Neural progenitor cell (in vitro differentiated cells): Measurements from ENCODE around the gene APELA. TPM values are rescaled to one million over a fixed set of nuclear protein-coding genes. Genes with fewer than 3 reads are reported as not detected.

Experiments
- DNase-seq: peaks from one replicate; pipeline ENCODE4 v3.0.0-alpha.2; 2016; ENCODE audit warnings: low spot score
- H2AFZ ChIP-seq: fragments of 200-600 bp; sonication (generic); replicated peaks from 2 replicates; pipeline ENCODE4 v1.6.1; 2016; ENCODE audit warnings: antibody characterized with exemption
- H3F3A ChIP-seq: fragments of 200-600 bp; sonication (generic); 2 replicates; pipeline ENCODE4 v1.6.1; 2016; ENCODE audit warnings: antibody characterized with exemption, low read depth
- H3K27ac ChIP-seq: fragments of 200-600 bp; sonication (generic); 2 replicates; pipeline ENCODE4 v1.5.1; 2016; ENCODE audit warnings: mild to moderate bottlenecking
- H3K27me3 ChIP-seq: fragments of 200-600 bp; sonication (generic); 2 replicates; pipeline ENCODE4 v1.6.1; 2016; ENCODE audit warnings: mild to moderate bottlenecking, moderate library complexity
- H3K36me3 ChIP-seq: fragments of 200-600 bp; sonication (generic); 2 replicates; pipeline ENCODE4 v1.5.1; 2016
- H3K4me1 ChIP-seq: fragments of 200-600 bp; sonication (generic); 2 replicates; pipeline ENCODE4 v1.6.1; 2016; ENCODE audit warnings: mixed run types
- H3K4me2 ChIP-seq: fragments of 200-600 bp; sonication (generic); 2 replicates; pipeline ENCODE4 v1.6.1; 2016
- H3K4me3 ChIP-seq: fragments of 200-600 bp; sonication (generic); 2 replicates; pipeline ENCODE4 v1.5.1; 2016
- H3K79me2 ChIP-seq: fragments of 200-600 bp; sonication (generic); 2 replicates; pipeline ENCODE4 v1.6.1; 2016; ENCODE audit warnings: low read depth
- H3K9ac ChIP-seq: fragments of 200-600 bp; sonication (generic); 2 replicates; pipeline ENCODE4 v1.6.1; 2016
- H3K9me3 ChIP-seq: fragments of 200-600 bp; sonication (generic); 2 replicates; pipeline ENCODE4 v1.5.1; 2016; ENCODE audit warnings: low read depth
- H4K20me1 ChIP-seq: fragments of 200-600 bp; sonication (generic); 2 replicates; pipeline ENCODE4 v1.6.1; 2016; ENCODE audit warnings: low read depth
- H3K27ac Mint-ChIP-seq: 3 replicates; pipeline ENCODE4 v1.8.0; 2021; ENCODE audit warnings: mixed read lengths
- H3K27me3 Mint-ChIP-seq: 2 replicates; pipeline ENCODE4 v1.8.0; 2022; ENCODE audit warnings: low read depth, mild to moderate bottlenecking, inconsistent platforms, moderate library complexity, mixed read lengths; ENCODE audit not compliant: insufficient read depth
- H3K36me3 Mint-ChIP-seq: 3 replicates; pipeline ENCODE4 v1.8.0; 2021; ENCODE audit warnings: mixed read lengths
- H3K4me1 Mint-ChIP-seq: 3 replicates; pipeline ENCODE4 v1.8.0; 2021; ENCODE audit warnings: mixed read lengths
- H3K4me3 Mint-ChIP-seq: 3 replicates; pipeline ENCODE4 v1.8.0; 2021; ENCODE audit warnings: mild to moderate bottlenecking, moderate library complexity, mixed read lengths
- H3K9me3 Mint-ChIP-seq: 3 replicates; pipeline ENCODE4 v1.8.0; 2020; ENCODE audit warnings: mixed read lengths
- EZH2 ChIP-seq: fragments of 200-600 bp; sonication (generic); IDR thresholded peaks from 2 replicates; pipeline ENCODE4 v1.6.1; 2017; ENCODE audit warnings: antibody characterized with exemption, mild to moderate bottlenecking, moderate library complexity
- EZH2phosphoT487 ChIP-seq: fragments of 200-600 bp; sonication (generic); IDR thresholded peaks from 2 replicates; pipeline ENCODE4 v1.6.1; 2017; ENCODE audit warnings: antibody characterized with exemption
- total RNA-seq: library from RNA; depleted of rRNA; stranded (reverse); fragments of >200 nt; gene quantifications from 2 replicates; pipeline ENCODE4 v1.2.3, GENCODE V29; 2015; ENCODE audit warnings: low replicate concordance
- TF ChIP-seq, protein P1 (sequence below): fragments of 200-600 bp; sonication (generic); IDR thresholded peaks from 2 replicates; pipeline ENCODE4 v1.5.1; 2017; ENCODE audit warnings: antibody characterized with exemption, mild to moderate bottlenecking

The APELA gene
- total RNA-seq, 1 donor from 2014 or later = 15.0 TPM

DNA sequence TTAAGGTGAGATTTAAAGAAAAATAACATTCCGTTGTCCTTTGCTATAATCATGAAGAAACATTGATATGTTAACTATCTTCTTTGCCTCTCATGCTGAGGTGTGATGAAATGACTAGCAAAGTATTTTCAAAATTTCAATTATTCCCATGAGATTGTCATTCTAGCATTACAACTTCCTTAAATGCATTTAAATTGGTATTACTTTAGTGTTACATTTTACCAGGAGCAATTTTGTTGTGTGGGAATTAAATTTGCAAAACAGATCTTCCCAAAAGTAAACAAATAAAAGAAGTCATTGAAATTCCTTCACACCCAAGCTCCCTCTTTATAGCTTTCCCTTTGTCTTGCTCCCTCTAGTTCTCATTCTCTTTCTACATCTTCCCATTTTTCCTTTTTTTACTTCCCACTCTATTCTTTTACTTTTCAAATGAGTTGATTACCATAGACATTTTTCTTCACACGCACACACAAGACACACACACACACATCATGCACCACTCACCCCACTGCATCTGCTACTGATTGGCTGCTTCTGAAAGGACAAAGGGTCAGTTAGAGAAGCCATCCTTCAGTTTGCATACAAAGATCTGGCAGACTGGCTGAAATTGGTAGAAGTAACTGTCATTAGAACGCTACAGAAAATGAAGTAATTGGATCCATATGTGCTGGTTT is 10.0 kb upstream of the APELA start:
- peak overlapping the region; percentile 95 for H2AFZ ChIP-seq
- no peak for TF ChIP-seq EZH2
- TF ChIP-seq EZH2phosphoT487 = no peak
- TF ChIP-seq, protein P1, sequence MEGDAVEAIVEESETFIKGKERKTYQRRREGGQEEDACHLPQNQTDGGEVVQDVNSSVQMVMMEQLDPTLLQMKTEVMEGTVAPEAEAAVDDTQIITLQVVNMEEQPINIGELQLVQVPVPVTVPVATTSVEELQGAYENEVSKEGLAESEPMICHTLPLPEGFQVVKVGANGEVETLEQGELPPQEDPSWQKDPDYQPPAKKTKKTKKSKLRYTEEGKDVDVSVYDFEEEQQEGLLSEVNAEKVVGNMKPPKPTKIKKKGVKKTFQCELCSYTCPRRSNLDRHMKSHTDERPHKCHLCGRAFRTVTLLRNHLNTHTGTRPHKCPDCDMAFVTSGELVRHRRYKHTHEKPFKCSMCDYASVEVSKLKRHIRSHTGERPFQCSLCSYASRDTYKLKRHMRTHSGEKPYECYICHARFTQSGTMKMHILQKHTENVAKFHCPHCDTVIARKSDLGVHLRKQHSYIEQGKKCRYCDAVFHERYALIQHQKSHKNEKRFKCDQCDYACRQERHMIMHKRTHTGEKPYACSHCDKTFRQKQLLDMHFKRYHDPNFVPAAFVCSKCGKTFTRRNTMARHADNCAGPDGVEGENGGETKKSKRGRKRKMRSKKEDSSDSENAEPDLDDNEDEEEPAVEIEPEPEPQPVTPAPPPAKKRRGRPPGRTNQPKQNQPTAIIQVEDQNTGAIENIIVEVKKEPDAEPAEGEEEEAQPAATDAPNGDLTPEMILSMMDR = no peak
- H3K9me3 Mint-ChIP-seq = peaks cover 3% of the 10 kb centered on the region
- H3F3A ChIP-seq = no peaks in the 10 kb centered on the region
- H3K9me3 ChIP-seq = no peaks in the 10 kb centered on the region
- H3K4me3 Mint-ChIP-seq = no peak overlapping the region
- peak overlapping the region; percentile 29 for H3K4me2 ChIP-seq
- DNase-seq = peak; percentile 27
- H3K4me1 ChIP-seq = peaks cover 14% of the 10 kb centered on the region
- H3K36me3 Mint-ChIP-seq = no peaks in the 10 kb centered on the region
- H3K9ac ChIP-seq = no peak overlapping the region
- no peak overlapping the region for H3K4me3 ChIP-seq
- H3K27ac Mint-ChIP-seq = no peak overlapping the region
- peaks cover 2% of the 10 kb centered on the region for H3K27me3 Mint-ChIP-seq
- no peaks in the 10 kb centered on the region for H4K20me1 ChIP-seq
- H3K27me3 ChIP-seq = no peaks in the 10 kb centered on the region
- no peaks in the 10 kb centered on the region for H3K79me2 ChIP-seq
- H3K4me1 Mint-ChIP-seq = peaks cover 4% of the 10 kb centered on the region
- H3K27ac ChIP-seq = no peak overlapping the region
- H3K36me3 ChIP-seq = no peaks in the 10 kb centered on the region

DNA sequence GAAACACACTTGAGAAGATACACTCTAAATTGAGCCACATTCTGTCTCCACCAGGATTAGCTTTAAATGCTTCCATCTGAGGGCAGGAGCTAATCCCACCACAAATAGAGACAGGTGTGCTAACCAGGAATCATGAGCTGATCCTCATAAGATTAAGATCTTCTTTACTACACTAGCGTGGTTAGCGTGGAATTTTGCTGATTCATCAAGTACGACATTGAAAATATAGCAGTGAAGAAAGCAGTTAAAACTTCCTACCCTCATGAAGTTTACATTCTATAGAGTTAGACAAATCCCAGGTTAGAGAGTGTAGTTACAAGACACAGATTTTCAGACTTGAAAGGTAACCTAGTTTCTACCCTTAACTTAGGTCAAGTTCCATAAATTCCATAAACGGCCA is 5.3 kb upstream of the APELA start:
- no peaks in the 10 kb centered on the region for H3K9me3 Mint-ChIP-seq
- no peaks in the 10 kb centered on the region for H3K36me3 Mint-ChIP-seq
- no peak overlapping the region for H3K27ac Mint-ChIP-seq

DNA sequence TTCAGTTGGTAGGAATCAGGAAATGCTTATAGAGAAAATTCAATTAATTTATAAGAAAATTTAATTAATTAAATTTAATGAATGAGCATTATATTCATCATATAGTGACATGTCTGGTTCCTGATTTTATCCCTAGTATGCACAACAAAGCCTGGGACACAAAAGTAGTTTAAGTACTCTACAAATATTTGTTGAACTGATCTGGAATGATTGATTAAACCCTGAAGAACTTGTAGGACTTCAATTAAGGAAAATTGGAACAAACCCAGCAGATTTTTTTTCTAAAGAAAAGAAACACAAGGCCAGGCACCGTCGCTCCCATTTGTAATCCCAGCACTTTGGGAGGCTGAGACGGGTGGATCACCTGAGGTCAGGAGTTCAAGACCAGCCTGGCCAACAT is 4.5 kb upstream of the APELA start:
- peaks cover 10% of the 10 kb centered on the region for H3K4me1 Mint-ChIP-seq
- DNase-seq = no peak
- no peak overlapping the region for H3K27ac Mint-ChIP-seq
- H4K20me1 ChIP-seq = no peaks in the 10 kb centered on the region
- H3K9ac ChIP-seq = no peak overlapping the region
- no peaks in the 10 kb centered on the region for H3F3A ChIP-seq
- no peak overlapping the region for H3K4me3 ChIP-seq
- no peaks in the 10 kb centered on the region for H3K36me3 Mint-ChIP-seq
- H3K27me3 Mint-ChIP-seq = no peaks in the 10 kb centered on the region
- H3K9me3 Mint-ChIP-seq = no peaks in the 10 kb centered on the region
- H3K4me1 ChIP-seq = peaks cover 32% of the 10 kb centered on the region
- no peak overlapping the region for H3K4me3 Mint-ChIP-seq
- H2AFZ ChIP-seq = no peak overlapping the region
- H3K4me2 ChIP-seq = no peak overlapping the region
- TF ChIP-seq EZH2phosphoT487 (no peak), EZH2 (no peak)
- TF ChIP-seq, protein P1 = no peak
- no peaks in the 10 kb centered on the region for H3K79me2 ChIP-seq
- no peak overlapping the region for H3K27ac ChIP-seq
- H3K36me3 ChIP-seq = no peaks in the 10 kb centered on the region
- H3K9me3 ChIP-seq = no peaks in the 10 kb centered on the region
- H3K27me3 ChIP-seq = no peaks in the 10 kb centered on the region

More for the DNA sequence above, 5.3 kb upstream of the APELA start:
- Histone ChIP-seq H3K79me2 (no peaks in the 10 kb centered on the region), H4K20me1 (no peaks in the 10 kb centered on the region), H3K27ac (no peak overlapping the region), H2AFZ (no peak overlapping the region), H3K4me1 (peaks cover 32% of the 10 kb centered on the region), H3F3A (no peaks in the 10 kb centered on the region), H3K4me3 (no peak overlapping the region), H3K4me2 (no peak overlapping the region), H3K27me3 (no peaks in the 10 kb centered on the region), H3K36me3 (no peaks in the 10 kb centered on the region), H3K9me3 (no peaks in the 10 kb centered on the region), H3K9ac (no peak overlapping the region)
- Mint-ChIP-seq H3K4me3 (no peak overlapping the region), H3K27me3 (peaks cover 2% of the 10 kb centered on the region), H3K4me1 (peaks cover 6% of the 10 kb centered on the region)
- TF ChIP-seq EZH2phosphoT487 = no peak
- TF ChIP-seq EZH2 = no peak
- TF ChIP-seq, protein P1 = no peak
- no peak for DNase-seq
